Renal pelvis (tissue), 4 donors: Measurements from ENCODE around the gene DENND2D. TPM values are rescaled to one million over a fixed set of nuclear protein-coding genes. Genes with fewer than 3 reads are reported as not detected.

Experiments used
- DNase-seq: peaks from one replicate; pipeline ENCODE4 v3.0.0-alpha.2; 2013
- polyA plus RNA-seq, 3 donors: library from polyadenylated mRNA; unstranded; fragments of 120-200 nt; gene quantifications; one replicate each; pipeline ENCODE4 v1.2.1, GENCODE V29; 2013; ENCODE audit not compliant: insufficient read length in 3 of 3

Gene DENND2D
- polyA plus RNA-seq, 3 donors = 17.8 to 23.1 (median 18.2) TPM

DNA sequence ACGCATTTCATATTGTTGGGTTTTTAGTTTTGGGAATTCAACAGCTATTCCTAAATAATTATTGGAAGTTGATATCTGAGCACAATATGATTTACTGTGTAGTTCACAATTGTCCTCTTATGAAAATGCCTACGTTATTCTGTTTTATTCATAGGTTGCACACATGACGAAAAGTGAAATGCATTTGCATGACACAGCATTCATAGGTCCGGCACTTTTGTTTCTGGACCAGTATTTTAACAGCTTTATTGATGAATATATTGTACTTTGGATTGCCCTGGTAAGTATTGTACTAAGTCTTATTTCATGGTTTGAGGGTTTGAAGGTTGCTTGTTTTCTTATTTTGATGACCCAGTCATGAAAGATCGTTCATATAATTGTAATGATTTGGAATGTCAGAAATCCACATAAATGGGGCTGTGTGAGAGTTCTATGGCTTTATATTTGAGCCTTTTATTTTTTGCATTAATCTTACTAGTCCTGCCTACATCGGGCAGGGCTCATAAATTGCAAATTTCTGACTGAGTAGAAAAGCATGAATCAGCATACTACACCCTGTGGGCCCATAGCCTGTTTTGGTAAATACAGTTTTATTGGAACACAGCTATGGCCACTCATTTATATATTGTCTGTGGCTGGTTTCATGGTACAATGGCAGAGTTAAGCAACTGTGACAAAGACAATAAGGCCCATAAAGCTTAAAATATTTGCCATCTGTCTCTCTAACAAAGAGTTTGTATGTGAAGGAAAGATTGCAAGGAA, 17.0 kb downstream of the DENND2D start:
- no peak for DNase-seq

DNA sequence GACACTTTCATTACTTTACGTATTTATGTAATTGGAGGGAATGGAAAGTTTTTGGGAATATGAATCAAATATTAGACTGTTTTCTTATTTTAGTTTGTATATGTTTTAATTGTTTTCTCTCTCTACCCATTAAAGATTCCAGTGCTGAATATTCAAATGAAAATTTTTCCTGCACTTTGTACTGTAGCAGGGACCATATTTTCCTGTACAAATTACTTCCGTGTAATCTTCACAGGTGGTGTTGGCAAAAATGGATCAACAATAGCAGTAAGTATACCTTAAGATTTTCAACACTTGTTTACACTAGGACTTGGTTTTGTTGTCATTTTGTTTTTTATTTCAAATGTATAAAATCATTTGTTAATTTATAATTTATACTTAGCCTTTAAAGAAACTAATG, 18.4 kb downstream of the DENND2D start:
- DNase-seq = no peak

DNA sequence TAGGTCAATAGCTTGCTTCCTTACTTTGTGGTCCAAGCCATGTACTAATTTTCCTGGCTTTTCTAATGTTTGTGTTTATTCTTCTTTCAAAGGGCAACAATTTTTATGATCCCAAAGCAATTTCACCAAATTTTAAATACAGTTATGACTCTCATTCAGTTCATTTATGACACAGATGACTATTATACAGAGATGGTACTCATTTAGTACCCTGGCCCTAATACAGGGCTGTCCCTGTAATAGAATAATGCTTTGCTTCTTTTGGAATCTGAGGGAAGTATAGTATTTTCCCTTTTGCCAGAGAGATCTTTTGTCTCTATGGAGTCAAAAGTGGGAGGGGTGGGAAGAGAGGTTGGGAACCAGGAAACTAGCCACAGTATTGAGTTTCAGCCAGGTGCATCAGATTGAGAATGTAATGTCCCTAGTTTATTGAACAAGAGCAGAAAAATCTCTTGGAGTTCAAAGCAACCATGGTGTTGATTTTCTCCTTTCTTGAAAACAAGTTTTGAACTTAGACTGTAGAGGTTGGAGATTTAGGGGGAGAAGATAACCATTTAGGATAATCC, 20.4 kb downstream of the DENND2D start:
- DNase-seq = no peak

DNA sequence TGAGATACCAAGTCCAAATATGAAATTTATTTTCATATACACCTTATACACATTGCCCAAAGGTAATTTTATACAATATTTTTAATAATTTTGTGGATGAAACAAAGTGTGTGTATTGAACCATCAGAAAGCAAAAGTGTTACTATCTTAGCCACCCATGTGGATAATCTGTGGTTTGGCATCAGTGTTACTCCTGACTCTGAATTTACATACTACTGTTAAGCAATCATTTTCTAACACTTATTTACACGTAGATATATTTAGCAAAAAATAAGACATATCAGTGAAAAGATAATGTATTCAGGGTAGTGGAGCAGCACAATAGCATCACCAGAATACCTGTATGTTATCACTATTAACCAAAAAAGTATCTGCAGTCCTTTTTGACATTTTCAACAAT, 23.8 kb downstream of the DENND2D start:
- no peak for DNase-seq

DNA sequence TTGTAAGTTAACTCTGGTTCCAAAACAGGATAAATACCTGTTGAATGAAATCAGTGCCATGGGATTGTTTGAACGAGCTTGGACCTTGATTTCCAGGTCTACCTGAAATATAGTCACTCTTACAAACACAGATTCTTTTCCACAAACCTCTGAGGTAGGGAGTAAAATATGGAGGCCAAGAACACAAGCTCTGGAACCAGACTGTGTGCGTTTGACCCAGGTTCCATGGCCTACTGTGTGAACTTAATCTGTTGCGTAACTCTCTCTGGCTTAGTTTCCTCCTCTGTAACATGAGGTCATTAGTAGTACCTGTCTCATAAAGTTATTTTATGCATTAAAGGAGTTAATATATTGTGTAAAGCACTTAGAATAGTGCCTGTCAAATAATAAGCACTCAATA, 25.1 kb downstream of the DENND2D start:
- DNase-seq = no peak

DNA sequence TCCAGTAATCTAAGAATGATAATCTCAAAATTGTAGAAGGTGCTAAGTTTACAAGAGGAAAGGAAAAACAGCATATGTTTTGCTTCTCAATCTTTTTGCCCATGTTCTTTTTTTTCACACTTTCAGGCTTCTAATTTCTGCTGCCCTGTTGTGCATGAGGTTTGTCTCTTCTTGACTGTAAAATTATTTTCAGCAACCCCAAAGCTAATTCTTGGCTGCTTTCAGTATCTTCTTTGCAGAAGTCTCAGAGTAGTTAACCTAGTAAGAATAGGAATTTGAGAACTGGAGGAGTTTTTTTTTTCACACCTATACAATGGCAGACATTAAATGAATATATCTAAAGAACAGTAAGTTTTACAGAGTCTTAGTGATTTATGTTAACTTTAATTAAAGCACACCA, 26.4 kb downstream of the DENND2D start:
- DNase-seq = no peak

DNA sequence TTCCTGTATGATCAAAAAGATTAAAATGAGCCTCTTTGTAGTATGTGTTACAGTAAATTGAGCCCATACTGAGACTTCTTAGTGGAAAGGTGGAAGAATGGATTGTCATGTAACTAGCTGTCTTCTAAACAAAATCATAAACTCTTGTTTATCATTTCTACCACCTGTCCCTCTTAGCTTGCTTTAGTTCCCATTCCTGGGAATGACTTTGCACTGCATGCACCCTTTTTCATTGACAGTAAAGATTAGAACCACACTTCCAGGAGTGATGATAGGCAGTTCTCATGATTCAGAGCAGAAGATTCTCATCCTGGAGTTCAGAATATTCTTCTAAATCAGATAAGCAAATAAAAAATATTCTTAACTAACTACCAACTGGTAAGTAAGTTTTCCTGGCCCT, 28.0 kb downstream of the DENND2D start:
- DNase-seq = no peak

DNA sequence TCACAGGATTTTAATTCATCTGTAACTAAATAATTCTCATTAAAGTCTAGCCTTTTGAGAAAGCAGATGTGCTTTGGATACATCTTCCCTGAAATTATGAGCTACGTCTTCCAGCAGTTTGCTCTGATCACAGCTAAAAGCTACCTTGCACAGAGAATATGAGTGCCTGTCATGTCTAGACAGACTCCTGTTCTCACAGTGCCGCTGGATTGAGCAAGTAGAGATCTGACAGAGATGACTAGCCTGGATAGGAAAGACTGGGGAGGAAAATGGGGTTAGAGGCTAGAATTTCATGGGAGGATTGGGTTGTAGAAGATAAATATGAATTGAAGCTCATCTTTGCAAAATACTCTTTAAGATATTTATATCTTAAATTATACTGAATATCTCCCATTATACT, 36.3 kb downstream of the DENND2D start:
- no peak for DNase-seq

DNA sequence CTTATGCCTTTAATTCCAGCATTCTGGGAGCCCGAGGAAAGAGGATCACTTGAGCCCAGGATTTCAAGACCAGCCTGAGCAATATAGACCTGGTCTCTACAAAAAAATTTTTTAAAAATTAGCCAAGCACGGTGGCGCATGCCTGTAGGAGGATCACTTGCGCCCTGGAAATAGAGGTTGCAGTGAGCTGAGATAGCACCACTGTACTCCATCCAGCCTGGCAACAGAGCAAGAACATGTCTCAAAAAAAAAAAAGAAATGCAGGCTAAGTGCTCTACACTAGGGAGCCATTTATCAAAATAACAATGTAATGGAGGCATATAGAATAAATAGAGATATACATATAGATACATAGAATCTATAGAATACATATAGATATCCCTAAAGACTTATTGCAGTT, 37.1 kb downstream of the DENND2D start:
- no peak for DNase-seq

DNA sequence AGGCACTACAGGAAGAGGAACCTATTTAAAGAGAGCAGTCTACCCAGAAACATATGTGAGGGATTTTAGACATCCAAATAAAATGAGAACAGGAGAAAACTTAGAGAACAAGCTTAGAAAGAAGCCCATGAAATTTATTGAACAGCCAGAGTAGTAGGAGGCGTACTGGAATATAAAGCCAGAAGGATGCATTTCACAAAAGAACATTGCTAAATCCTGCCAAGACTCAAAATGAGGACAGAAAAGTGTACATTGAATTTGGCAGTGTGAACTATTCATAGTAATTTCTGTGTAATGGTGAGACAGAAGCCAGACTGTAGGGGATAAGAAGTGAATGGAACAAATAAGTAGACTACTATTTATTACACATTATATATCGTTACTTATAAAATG, 38.0 kb downstream of the DENND2D start:
- DNase-seq = no peak

DNA sequence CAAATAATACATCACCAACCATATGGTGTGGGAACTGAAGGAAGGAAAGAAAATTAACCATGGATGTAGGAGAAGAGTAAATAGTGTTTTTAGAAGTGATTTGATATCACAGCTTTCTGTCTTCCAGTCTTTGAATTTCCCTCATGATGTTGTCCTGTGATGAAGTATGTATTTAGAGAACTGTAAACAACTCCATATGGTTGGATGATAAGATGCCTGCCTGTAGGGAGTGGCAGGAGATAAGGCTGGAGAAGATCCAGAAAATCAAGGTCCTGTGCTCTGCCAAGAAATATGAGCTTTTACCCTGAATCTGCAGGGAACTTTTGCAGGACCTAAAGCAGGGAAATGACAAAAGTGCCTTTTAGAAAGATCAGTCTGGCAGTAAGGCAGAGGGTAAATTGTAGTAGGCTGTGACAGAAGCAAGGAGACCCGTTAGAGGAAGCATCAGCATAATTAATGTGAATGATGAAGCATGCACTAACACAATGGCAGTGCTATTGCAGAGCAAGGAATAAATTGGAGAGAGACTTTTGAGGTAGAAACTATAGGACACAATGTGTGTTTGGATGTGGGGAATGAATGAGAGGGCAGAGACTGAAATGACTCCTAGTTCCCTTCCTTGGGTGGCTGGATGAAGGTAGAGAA, 38.5 kb downstream of the DENND2D start:
- DNase-seq = no peak

DNA sequence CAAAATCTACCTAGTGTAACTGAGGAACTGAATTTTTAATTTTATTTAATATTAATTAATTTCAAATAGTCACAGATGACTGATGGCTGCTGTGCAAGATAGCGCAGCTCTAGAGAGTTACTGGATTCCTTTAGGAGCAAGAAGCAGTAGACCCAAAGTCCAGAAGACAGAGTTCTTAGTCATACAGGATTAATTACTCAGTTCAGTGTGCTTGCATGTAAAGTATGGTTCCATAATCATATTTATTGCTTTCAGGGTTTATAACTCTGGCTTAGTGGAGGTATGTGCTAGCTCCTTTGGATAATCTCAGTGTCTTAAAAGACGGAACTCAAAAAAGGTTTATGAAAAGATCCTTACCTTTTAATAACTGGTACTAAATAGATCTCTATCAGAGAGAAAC, 43.0 kb downstream of the DENND2D start:
- no peak for DNase-seq

DNA sequence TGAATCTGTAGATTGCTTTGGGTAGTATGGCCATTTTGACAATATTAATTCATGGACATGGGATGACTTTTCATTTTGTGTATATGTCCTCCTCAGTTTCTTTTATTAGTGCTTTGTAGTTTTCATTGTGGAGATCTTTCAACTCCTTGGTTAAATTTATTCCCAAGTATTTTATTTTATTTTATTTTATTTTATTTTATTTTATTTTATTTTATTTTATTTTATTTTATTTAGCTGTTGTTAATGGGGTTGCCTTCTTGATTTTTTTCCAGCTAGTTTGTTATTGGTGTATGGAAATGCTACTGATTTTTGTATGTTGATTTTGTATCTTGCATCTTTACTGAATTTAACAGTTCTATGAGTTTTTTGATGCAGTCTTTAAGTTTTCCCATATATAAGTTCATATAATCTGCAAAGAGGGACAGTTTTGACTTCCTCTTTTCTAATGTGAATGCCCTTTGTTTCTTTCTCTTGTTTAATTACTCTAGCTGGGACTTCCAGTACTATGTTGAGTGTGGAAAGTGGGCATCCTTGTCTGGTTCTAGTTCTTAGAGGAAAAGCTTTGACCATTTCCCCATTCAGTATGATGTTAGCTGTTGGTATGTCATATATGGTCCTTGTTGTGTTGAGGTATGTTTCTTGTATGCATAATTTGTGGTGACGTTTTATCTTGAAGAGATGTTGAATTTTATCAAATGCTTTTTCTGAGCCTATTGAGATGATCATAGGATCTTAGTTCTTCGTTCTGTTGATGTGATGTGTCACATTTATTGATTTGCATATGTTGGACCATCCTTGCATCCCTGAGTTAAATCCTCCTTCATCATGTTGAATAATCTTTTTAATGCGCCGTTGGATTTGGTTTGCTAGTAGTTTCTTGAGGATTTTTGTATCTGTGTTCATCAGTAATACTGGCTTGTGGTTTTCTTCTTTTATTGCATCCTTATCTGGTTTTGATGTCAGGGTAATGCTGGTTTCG, 46.1 kb downstream of the DENND2D start:
- DNase-seq = no peak

DNA sequence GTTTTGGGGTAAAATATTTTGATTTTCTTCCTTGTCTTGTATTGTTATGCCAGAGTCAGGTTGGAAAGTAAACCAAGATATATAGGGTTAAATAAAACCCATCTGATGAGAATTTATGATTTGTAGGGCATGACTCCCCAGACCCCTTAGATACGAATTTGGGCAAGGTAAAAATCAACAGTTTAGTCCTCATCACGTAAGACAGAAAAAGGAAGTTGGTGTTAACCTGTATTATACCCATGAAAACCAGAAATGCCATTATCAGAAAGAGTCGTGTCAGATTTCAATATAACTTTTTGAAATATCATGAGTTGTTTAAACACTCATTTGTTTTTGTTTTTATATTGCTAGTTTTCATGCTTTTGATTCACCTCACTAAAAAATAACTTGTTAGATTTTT, 48.6 kb downstream of the DENND2D start:
- DNase-seq = no peak

DNA sequence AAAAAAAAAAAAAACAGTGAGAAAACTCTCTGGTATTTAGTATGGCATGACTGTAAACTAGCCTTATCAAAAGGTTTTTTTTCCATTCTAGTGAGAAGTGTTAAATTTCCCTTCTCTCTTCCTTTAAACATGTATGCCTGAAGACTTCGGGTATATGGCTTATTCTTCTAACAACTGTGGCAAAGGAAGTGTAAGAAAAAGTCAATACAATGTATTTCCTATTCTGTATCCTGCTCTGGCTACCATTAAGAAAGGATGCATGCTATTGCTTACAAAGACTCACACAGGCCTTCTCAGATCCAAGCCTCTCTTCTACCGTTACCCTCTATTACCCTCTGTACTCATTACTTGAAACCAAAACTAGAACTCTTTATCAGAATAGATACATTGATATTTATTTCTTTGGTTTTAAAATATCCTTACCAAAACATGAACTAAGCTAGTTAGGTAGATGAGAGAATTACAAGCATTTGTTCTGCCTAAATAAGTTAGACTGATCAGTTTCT, 52.0 kb downstream of the DENND2D start:
- DNase-seq = no peak

DNA sequence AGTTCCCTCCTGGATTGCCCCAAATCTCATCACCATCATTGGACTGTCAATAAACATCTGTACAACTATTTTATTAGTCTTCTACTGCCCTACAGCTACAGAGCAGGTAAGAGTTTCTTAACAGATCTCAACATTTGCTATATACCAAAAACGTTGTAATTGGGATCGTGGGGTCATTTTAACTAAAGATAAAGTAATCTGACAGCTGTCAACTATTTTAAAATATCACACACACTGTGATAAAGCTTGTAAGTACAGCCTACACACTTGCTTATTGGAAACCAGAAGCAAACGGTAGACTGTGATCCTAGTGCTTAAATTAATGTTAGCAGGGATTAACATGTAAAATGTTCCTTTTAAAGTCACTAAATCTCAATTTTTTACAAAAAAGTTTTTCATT, 52.5 kb downstream of the DENND2D start:
- DNase-seq = no peak

DNA sequence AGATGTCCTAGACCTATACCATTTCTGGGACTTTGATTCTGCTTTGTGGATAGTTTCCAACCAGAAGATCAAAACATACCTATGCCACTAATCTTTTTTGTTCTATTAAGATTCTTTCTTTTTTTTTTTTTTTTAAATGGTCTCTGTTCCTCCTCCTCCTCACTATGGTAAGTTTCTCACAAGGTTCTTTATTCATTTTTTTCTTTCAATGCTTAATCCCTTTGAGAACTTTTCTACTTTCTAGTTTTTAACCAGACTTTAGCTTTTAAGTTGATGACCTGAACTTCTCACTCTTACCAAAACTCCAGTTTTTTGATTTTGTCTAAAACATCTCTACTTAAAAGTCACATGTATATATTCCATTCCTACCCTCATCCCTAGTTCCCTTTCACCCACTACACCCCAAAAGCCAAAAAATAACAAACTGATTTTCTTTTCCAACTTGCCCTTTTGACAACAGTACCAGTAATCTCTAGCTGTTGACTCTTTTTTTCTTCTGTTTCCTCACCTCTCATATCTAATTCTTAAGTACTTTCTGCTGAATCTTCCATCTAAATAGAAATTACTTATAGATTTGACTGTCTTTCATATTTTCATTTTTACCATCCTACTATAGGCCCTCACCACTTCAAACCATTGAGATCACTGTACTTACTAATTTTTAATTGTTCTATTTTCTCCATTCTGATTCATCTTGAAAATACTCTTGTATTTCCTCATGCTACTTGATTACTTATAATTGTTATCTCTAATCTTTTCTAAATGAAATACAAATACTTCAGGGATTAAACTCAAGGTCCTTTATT, 54.3 kb downstream of the DENND2D start:
- DNase-seq = no peak

DNA sequence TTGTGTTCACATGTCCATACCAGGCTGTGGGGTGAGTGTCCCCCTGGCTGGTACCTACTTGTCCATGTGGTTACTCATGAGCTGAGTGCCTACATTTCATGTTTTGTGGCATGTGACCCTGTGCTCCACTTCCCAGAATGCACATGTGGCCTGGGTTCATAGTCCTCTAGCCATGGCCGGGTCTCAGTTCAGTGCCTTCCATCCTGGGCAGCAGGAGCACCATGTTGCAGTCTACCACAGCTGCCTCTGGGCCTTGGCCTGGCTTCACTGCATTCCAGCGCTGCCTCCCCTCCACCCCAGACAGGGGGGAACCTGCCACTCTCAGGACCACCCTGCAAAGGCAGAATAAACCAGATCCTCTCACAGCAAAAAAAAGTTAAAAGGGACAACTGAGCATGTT, 54.9 kb downstream of the DENND2D start:
- no peak for DNase-seq

DNA sequence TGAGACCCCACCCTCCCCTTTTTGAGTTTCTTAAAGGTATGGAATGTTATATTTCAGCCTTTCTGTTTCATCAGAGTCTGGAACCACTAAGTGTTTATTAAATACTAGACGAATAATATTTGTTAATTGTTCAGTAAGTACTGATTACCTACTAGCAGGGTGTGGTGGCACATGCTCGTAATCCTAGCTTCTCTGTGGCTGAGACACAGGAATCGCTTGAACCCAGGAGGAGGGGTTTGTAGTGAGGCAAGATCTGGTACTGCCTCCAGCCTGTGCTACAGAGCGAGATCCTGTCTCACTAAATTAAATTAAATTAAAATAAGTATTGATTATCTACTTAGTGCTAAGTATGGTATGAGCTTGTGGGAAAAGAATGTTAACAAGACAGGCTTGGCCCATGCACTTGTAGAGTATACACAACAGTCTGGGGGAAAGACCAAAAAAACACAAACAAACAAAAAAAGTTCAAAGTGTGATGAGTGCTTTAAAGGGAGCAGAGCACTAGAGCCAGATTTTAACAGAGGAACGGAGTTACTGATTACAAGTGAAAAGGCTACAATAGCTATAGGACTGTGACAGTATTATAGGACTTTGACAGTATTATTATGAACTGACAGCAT, 58.0 kb downstream of the DENND2D start:
- no peak for DNase-seq
